Caco-2 (cell line): Measurements from ENCODE around the gene PID1. TPM values are rescaled to one million over a fixed set of nuclear protein-coding genes. Genes with fewer than 3 reads are reported as not detected.

ENCODE experiments used
- BruUV-seq: library from RNA; stranded (reverse); fragments of 400-500 nt; replicated peaks from 2 replicates; lab custom pipeline; 2021; lab: Mats Ljungman, UMichigan
- CTCF ChIA-PET: fragments of 300-600 bp; sonication (Branson Sonifier 250); formaldehyde crosslinking; loops from one replicate; lab custom pipeline; 2022; ENCODE audit warnings: antibody characterized with exemption; lab: Charles Lee
- POLR2A ChIA-PET: fragments of 300-600 bp; sonication (Branson Sonifier 250); formaldehyde crosslinking; loops from one replicate; lab custom pipeline; 2022; ENCODE audit warnings: antibody characterized with exemption; lab: Charles Lee
- DNase-seq, 2 experiments: peaks; one replicate each; pipeline versions ENCODE4 v3.0.0 to v3.0.0-alpha.2; 2020 to 2022
- H3K27me3 ChIP-seq: replicated peaks from 2 replicates; pipeline ENCODE4 v1.6.0; 2011; ENCODE audit warnings: low read length; ENCODE audit not compliant: control insufficient read depth, insufficient read depth
- H3K36me3 ChIP-seq: 2 replicates; pipeline ENCODE4 v1.5.1; 2011; ENCODE audit warnings: low read length; ENCODE audit not compliant: control insufficient read depth, insufficient read depth
- H3K4me1 ChIP-seq: fragments of 250-450 bp; sonication (Bioruptor Pico); 2 replicates; pipeline ENCODE4 v1.5.1; 2020; ENCODE audit warnings: mild to moderate bottlenecking
- H3K4me3 ChIP-seq: 2 replicates; pipeline ENCODE4 v1.5.1; 2011; ENCODE audit warnings: low read depth, mild to moderate bottlenecking, control low read depth, low read length
- H3K9me3 ChIP-seq: fragments of 250-450 bp; sonication (Bioruptor Pico); 2 replicates; pipeline ENCODE4 v1.5.1; 2020; ENCODE audit warnings: mild to moderate bottlenecking, moderate library complexity
- H3K27ac Mint-ChIP-seq: one replicate; pipeline ENCODE4 v1.8.0; 2022; ENCODE audit warnings: mixed read lengths; ENCODE audit not compliant: unreplicated experiment
- H3K27me3 Mint-ChIP-seq: one replicate; pipeline ENCODE4 v1.8.0; 2022; ENCODE audit warnings: mixed read lengths; ENCODE audit not compliant: insufficient read depth, unreplicated experiment
- H3K36me3 Mint-ChIP-seq: one replicate; pipeline ENCODE4 v1.8.0; 2022; ENCODE audit warnings: mild to moderate bottlenecking, mixed read lengths; ENCODE audit not compliant: insufficient read depth, unreplicated experiment
- H3K4me1 Mint-ChIP-seq: one replicate; pipeline ENCODE4 v1.8.0; 2022; ENCODE audit warnings: low read depth, mixed read lengths; ENCODE audit not compliant: unreplicated experiment
- H3K4me3 Mint-ChIP-seq: one replicate; pipeline ENCODE4 v1.8.0; 2022; ENCODE audit warnings: mild to moderate bottlenecking, moderate library complexity, mixed read lengths; ENCODE audit not compliant: unreplicated experiment
- H3K9me3 Mint-ChIP-seq: one replicate; pipeline ENCODE4 v1.8.0; 2022; ENCODE audit warnings: mixed read lengths; ENCODE audit not compliant: unreplicated experiment
- intact Hi-C: fragments of 100-400 bp; cut with micrococcal nuclease; formaldehyde crosslinking; loops from one replicate; pipeline ENCODE4 v1.10.0; 2022; ENCODE audit not compliant: unreplicated experiment
- total RNA-seq: library from RNA; stranded (reverse); gene quantifications from 2 replicates; pipeline ENCODE4 v1.2.3, GENCODE V29; 2022
- TF ChIP-seq, protein P1 (sequence below), 2 experiments: fragments of 200-600 bp in 1 of 2; IDR thresholded peaks; 1 replicate in 1 of 2; 2 replicates in 1 of 2; pipeline versions ENCODE4 v1.5.1 to v1.8.0; 2011 to 2022; ENCODE audit warnings: antibody characterized with exemption in 1 of 2, control low read depth in 1 of 2, inconsistent platforms in 1 of 2, low read depth in 1 of 2, low read length in 1 of 2, mild to moderate bottlenecking in 1 of 2, moderate library complexity in 1 of 2; ENCODE audit not compliant: insufficient read depth in 1 of 2, severe bottlenecking in 1 of 2, unreplicated experiment in 1 of 2

The PID1 gene
- total RNA-seq, 1 experiment from 2014 or later: 9.8 TPM

DNA sequence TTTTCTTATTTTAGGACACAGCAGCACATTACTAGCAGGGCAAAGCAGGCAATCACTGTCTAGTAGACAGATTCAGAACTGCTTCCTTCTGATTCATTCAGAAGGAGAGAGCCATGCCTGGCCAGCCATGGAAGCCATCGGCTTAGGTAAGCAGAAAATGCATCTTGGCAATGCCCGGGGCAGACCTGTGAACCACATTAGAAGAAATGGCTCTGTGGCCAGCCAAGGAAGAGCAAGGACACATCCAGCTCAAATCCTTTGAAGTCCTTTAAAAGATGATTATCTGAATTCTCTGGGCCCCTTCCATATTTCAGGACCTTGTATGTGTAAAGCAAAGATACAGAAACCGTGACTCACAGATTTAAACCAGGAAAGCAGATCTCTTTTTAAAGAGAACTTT lies 227.4 kb downstream of the PID1 start:
- Histone ChIP-seq H3K27me3 (no peaks in the 10 kb centered on the region), H3K9me3 (no peaks in the 10 kb centered on the region), H3K4me1 (no peaks in the 10 kb centered on the region), H3K4me3 (no peak overlapping the region), H3K36me3 (no peaks in the 10 kb centered on the region)
- no TSS peak for BruUV-seq
- Mint-ChIP-seq H3K9me3 (no peaks in the 10 kb centered on the region), H3K27ac (no peak overlapping the region), H3K27me3 (no peaks in the 10 kb centered on the region), H3K4me1 (no peaks in the 10 kb centered on the region), H3K36me3 (no peaks in the 10 kb centered on the region), H3K4me3 (no peak overlapping the region)
- DNase-seq: no peak
- POLR2A ChIA-PET: no interaction called here
- TF ChIP-seq, protein P1, sequence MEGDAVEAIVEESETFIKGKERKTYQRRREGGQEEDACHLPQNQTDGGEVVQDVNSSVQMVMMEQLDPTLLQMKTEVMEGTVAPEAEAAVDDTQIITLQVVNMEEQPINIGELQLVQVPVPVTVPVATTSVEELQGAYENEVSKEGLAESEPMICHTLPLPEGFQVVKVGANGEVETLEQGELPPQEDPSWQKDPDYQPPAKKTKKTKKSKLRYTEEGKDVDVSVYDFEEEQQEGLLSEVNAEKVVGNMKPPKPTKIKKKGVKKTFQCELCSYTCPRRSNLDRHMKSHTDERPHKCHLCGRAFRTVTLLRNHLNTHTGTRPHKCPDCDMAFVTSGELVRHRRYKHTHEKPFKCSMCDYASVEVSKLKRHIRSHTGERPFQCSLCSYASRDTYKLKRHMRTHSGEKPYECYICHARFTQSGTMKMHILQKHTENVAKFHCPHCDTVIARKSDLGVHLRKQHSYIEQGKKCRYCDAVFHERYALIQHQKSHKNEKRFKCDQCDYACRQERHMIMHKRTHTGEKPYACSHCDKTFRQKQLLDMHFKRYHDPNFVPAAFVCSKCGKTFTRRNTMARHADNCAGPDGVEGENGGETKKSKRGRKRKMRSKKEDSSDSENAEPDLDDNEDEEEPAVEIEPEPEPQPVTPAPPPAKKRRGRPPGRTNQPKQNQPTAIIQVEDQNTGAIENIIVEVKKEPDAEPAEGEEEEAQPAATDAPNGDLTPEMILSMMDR (IDR thresholded peaks at IDR 0.05; ENCODE audit: insufficient read depth in 1 of 2, low read depth in 1 of 2, low read length in 1 of 2, severe bottlenecking in 1 of 2, unreplicated experiment in 1 of 2): no peak
- intact Hi-C loops: no loop called here
- CTCF ChIA-PET: no interaction called here

DNA sequence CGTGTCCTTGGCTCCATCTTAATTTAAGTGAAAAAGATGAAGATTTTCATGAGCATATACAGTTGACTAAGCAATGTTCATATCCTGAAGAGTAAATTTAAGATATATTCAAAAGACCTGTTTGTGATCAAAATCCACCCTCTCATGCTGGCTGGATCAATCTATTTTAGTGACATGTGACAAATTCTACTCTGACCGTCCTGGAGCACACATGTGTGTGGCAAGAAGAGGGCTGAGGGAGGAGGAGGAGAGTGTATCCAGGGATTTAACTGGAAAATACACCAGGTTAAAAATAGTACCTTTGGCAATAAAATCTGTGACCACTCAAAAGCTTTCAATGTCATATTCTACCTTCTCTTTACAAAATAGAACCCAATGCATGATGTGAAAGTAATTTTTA lies 228.7 kb downstream of the PID1 start:
- Histone ChIP-seq H3K4me3 (no peak overlapping the region), H3K27me3 (no peaks in the 10 kb centered on the region), H3K9me3 (no peaks in the 10 kb centered on the region), H3K4me1 (no peaks in the 10 kb centered on the region), H3K36me3 (no peaks in the 10 kb centered on the region)
- POLR2A ChIA-PET: no interaction called here
- Mint-ChIP-seq H3K4me3 (no peak overlapping the region), H3K4me1 (no peaks in the 10 kb centered on the region), H3K9me3 (no peaks in the 10 kb centered on the region), H3K36me3 (no peaks in the 10 kb centered on the region), H3K27ac (no peak overlapping the region), H3K27me3 (no peaks in the 10 kb centered on the region)
- BruUV-seq: no TSS peak
- DNase-seq: no peak
- CTCF ChIA-PET: no interaction called here
- TF ChIP-seq, protein P1 (IDR thresholded peaks at IDR 0.05; ENCODE audit: insufficient read depth in 1 of 2, low read depth in 1 of 2, low read length in 1 of 2, severe bottlenecking in 1 of 2, unreplicated experiment in 1 of 2): no peak
- intact Hi-C loops: no loop called here

DNA sequence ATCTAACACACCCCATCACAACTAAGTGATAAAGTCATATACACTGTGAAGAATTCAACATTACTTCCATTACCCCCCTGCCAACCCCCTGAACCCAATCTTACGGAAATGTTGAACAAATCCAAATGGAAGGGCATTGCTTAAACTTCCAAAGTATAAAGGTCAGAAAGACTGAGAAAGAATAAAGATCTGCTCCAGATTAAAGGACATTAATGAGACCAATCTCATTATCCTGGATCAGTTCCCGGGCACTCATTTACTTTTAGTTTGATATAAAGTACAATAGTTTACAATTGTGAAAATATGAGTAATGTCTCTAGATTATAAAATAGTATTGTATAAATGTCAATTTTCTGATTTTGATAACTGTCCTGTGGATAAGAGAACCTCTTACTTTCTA lies 229.4 kb downstream of the PID1 start:
- Histone ChIP-seq H3K9me3 (no peaks in the 10 kb centered on the region), H3K4me3 (no peak overlapping the region), H3K4me1 (no peaks in the 10 kb centered on the region), H3K27me3 (no peaks in the 10 kb centered on the region), H3K36me3 (no peaks in the 10 kb centered on the region)
- Mint-ChIP-seq H3K4me1 (no peaks in the 10 kb centered on the region), H3K36me3 (no peaks in the 10 kb centered on the region), H3K9me3 (no peaks in the 10 kb centered on the region), H3K4me3 (no peak overlapping the region), H3K27me3 (no peaks in the 10 kb centered on the region), H3K27ac (no peak overlapping the region)
- ChIA-PET POLR2A (no interaction called here), CTCF (no interaction called here)
- intact Hi-C loops: no loop called here
- DNase-seq: no peak
- no TSS peak for BruUV-seq
- TF ChIP-seq, protein P1 (IDR thresholded peaks at IDR 0.05; ENCODE audit: insufficient read depth in 1 of 2, low read depth in 1 of 2, low read length in 1 of 2, severe bottlenecking in 1 of 2, unreplicated experiment in 1 of 2): no peak
